Suprapubic skin (tissue), 4 donors: Measurements from ENCODE around the gene IQGAP2.

ENCODE experiments used
- EP300 ChIP-seq: sonication (generic); formaldehyde crosslinking; IDR thresholded peaks from one replicate; pipeline ENCODE4 v1.6.1; 2017; ENCODE audit warnings: antibody characterized with exemption
- POLR2A ChIP-seq, 2 donors: fragments of 450-650 bp; IDR thresholded peaks; one replicate each; pipeline ENCODE4 v1.6.1; 2017; ENCODE audit warnings: antibody characterized with exemption in 2 of 2, mild to moderate bottlenecking in 2 of 2, moderate library complexity in 2 of 2
- POLR2AphosphoS5 ChIP-seq, 3 donors: sonication (generic); formaldehyde crosslinking; IDR thresholded peaks; one replicate each; pipeline ENCODE4 v1.6.1; 2017; ENCODE audit warnings: antibody characterized with exemption in 3 of 3
- TF ChIP-seq, protein P1 (sequence below), 2 donors: fragments of 200-600 bp in 1 of 2; fragments of 450-650 bp in 1 of 2; sonication (generic) in 1 of 2; IDR thresholded peaks; one replicate each; pipeline ENCODE4 v1.5.1; 2016 to 2019; ENCODE audit warnings: antibody characterized with exemption in 2 of 2, mild to moderate bottlenecking in 1 of 2, moderate library complexity in 1 of 2

DNA sequence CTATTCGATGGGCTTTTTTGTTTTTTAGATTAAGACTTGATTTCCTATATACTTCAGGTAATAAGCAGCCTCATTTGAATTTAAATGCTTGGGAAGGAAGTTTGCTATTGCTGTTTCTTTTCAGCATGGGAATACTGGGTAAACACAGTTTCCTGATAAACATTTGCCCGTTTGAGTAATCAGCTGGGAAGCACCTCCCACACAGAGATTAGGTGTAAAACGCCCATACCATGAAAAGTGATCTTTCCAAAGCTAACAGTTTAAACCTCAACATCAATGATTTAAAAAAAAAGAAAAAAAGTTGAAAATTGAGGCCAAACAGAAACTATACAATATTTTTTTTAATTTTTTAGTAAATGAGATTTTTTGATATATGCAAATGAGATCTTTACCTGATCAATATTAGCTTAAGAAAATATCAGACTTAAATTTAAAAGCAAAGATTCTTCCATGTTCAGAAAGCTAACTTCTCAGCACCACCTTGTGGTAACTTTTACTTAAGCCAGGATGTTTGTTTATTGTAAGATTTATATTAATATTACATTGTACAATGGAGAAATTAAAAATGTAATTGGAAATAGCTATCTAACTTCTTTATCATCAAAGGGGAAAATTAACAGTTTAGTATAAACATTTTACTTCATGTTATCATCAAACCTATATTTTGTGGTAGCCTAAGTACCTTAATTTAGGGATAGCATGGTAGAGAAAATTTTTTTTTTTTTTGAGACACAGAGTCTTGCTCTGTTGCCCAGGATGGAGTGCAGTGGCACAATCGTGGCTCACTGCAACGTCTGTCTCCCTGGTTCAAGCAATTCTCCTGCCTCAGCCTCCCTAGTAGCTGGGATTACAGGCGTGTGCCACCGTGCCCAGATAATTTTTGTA lies 180.3 kb downstream of the IQGAP2 start:
- TF ChIP-seq POLR2A (IDR thresholded peaks at IDR 0.05), result no peak
- TF ChIP-seq, protein P1, sequence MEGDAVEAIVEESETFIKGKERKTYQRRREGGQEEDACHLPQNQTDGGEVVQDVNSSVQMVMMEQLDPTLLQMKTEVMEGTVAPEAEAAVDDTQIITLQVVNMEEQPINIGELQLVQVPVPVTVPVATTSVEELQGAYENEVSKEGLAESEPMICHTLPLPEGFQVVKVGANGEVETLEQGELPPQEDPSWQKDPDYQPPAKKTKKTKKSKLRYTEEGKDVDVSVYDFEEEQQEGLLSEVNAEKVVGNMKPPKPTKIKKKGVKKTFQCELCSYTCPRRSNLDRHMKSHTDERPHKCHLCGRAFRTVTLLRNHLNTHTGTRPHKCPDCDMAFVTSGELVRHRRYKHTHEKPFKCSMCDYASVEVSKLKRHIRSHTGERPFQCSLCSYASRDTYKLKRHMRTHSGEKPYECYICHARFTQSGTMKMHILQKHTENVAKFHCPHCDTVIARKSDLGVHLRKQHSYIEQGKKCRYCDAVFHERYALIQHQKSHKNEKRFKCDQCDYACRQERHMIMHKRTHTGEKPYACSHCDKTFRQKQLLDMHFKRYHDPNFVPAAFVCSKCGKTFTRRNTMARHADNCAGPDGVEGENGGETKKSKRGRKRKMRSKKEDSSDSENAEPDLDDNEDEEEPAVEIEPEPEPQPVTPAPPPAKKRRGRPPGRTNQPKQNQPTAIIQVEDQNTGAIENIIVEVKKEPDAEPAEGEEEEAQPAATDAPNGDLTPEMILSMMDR (IDR thresholded peaks at IDR 0.05), result no peak
- no peak for TF ChIP-seq POLR2AphosphoS5 (IDR thresholded peaks at IDR 0.05)
- TF ChIP-seq EP300, result no peak
